H4 (cell line): ENCODE measurements around the gene ABCA7. TPM values are rescaled to one million over a fixed set of nuclear protein-coding genes. Genes with fewer than 3 reads are reported as not detected.

Source experiments
- DNase-seq: peaks from one replicate; pipeline ENCODE4 v3.0.0-alpha.2; 2015; ENCODE audit warnings: low spot score
- total RNA-seq: library from RNA; depleted of rRNA; stranded (reverse); fragments of >200 nt; shearing (Covaris generic); gene quantifications from 2 replicates; pipeline ENCODE4 v1.2.3, GENCODE V29; 2014

ABCA7 gene
- total RNA-seq, 1 experiment from 2014 or later, result 2.9 TPM

GRCh38 chr19:1037621-1038064 is 2.3 kb upstream of the ABCA7 start:
- DNase-seq, result no peak

- DNase-seq, result no peak
Observed at GRCh38 chr19:1038978-1039645, 795 bp upstream of the ABCA7 start.

- DNase-seq, result peak; percentile 74
Observed at GRCh38 chr19:1040476-1041271, 767 bp downstream of the ABCA7 start.

GRCh38 chr19:1041272-1041834 is 1.4 kb downstream of the ABCA7 start:
- DNase-seq, result no peak

GRCh38 chr19:1041835-1042685 is 2.2 kb downstream of the ABCA7 start:
- DNase-seq, result no peak

- DNase-seq, result no peak
Observed at GRCh38 chr19:1042689-1043511, 3.0 kb downstream of the ABCA7 start.

- DNase-seq, result no peak
Observed at GRCh38 chr19:1045247-1045603, 5.3 kb downstream of the ABCA7 start.

- no peak for DNase-seq
Observed at GRCh38 chr19:1046117-1046626, 6.3 kb downstream of the ABCA7 start.

- DNase-seq, result no peak
Observed at GRCh38 chr19:1046836-1047695, 7.2 kb downstream of the ABCA7 start.

GRCh38 chr19:1047696-1048147 is 7.8 kb downstream of the ABCA7 start:
- DNase-seq, result no peak

- DNase-seq, result no peak
Observed at GRCh38 chr19:1049106-1049505, 9.2 kb downstream of the ABCA7 start.

GRCh38 chr19:1049800-1050199 is 9.9 kb downstream of the ABCA7 start:
- DNase-seq, result no peak

GRCh38 chr19:1050989-1051788 is 11.3 kb downstream of the ABCA7 start:
- no peak for DNase-seq

GRCh38 chr19:1051791-1052190 is 11.9 kb downstream of the ABCA7 start:
- DNase-seq, result no peak

- no peak for DNase-seq
Observed at GRCh38 chr19:1052349-1052975, 12.6 kb downstream of the ABCA7 start.

- no peak for DNase-seq
Observed at GRCh38 chr19:1053176-1054101, 13.5 kb downstream of the ABCA7 start.
